RWPE2 (cell line): ENCODE measurements around the gene HTR1D.

Experiments
- ATAC-seq: fragments of 200-7000 bp; cut with Tn5 transposase; 3 replicates; pipeline ENCODE4 v1.9.1; 2021; ENCODE audit warnings: low read depth
- DNase-seq: peaks from one replicate; pipeline ENCODE4 v3.0.0-alpha.2; 2020; ENCODE audit warnings: low spot score
- H3K27ac ChIP-seq: fragments of 450-650 bp; 2 replicates; pipeline ENCODE4 v1.5.1; 2017; ENCODE audit warnings: mild to moderate bottlenecking; ENCODE audit not compliant: poor library complexity, severe bottlenecking
- H3K27me3 ChIP-seq: fragments of 250-450 bp; sonication (Bioruptor Pico); 2 replicates; pipeline ENCODE4 v1.5.1; 2021; ENCODE audit warnings: mild to moderate bottlenecking, moderate library complexity; ENCODE audit not compliant: insufficient read depth, poor library complexity, severe bottlenecking
- H3K36me3 ChIP-seq: fragments of 250-450 bp; sonication (Bioruptor Pico); 2 replicates; pipeline ENCODE4 v1.5.1; 2020; ENCODE audit warnings: low read depth, mild to moderate bottlenecking, moderate library complexity
- H3K4me1 ChIP-seq: fragments of 250-450 bp; sonication (Bioruptor Pico); 2 replicates; pipeline ENCODE4 v1.5.1; 2021; ENCODE audit warnings: mild to moderate bottlenecking, moderate library complexity; ENCODE audit not compliant: insufficient read depth, poor library complexity, severe bottlenecking
- H3K4me3 ChIP-seq: fragments of 250-450 bp; sonication (Bioruptor Pico); 2 replicates; pipeline ENCODE4 v1.5.1; 2021; ENCODE audit warnings: mild to moderate bottlenecking, moderate library complexity; ENCODE audit not compliant: severe bottlenecking
- H3K9me3 ChIP-seq: fragments of 250-450 bp; sonication (Bioruptor Pico); 2 replicates; pipeline ENCODE4 v1.5.1; 2021; ENCODE audit warnings: mild to moderate bottlenecking, moderate library complexity; ENCODE audit not compliant: severe bottlenecking
- CTCF ChIP-seq: fragments of 450-650 bp; IDR thresholded peaks from one replicate; pipeline ENCODE4 v1.5.1; 2017; ENCODE audit warnings: mild to moderate bottlenecking, moderate library complexity; ENCODE audit not compliant: poor library complexity, severe bottlenecking

HTR1D gene

GRCh38 chr1:23168445-23169194 is 48.7 kb downstream of the HTR1D start, which contains the start of gene LUZP1:
Gene LUZP1, minus strand, starts transcription at chr1:23168856.
- H3K27me3 ChIP-seq, result no peaks in the 10 kb centered on the region
- H3K9me3 ChIP-seq, result no peaks in the 10 kb centered on the region
- H3K27ac ChIP-seq, result peak within 1 kb of the TSS; percentile 87
- TF ChIP-seq CTCF, result no peak
- DNase-seq (peak; percentile 86), ATAC-seq (peak; percentile 52)
- H3K4me3 ChIP-seq, result peak within 1 kb of the TSS; percentile 85
- H3K36me3 ChIP-seq, result no peaks in the 10 kb centered on the region
- H3K4me1 ChIP-seq, result peaks cover 40% of the 10 kb centered on the region

DNA sequence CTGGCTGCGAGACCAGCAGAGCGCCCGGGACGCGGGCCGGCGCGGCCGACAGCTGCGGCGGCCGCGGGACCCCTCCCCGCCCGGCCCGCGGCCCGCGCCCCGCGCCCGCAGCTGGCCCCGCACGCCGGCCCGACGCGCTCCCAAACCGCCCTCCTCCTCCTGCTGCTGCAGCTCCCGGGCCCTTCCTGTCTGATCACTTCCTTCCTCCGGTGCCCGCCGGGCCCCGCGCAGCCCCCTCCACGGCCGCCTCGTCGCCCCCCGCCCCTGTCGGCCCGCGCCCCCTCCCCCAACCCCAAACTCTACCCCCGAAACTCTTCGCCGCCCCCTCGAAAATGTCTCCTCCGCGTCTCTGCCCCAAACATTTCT is 49.2 kb downstream of the HTR1D start:
- Histone ChIP-seq H3K4me3 (peak overlapping the region; percentile 85), H3K36me3 (no peaks in the 10 kb centered on the region), H3K27ac (peak overlapping the region; percentile 87), H3K4me1 (peaks cover 44% of the 10 kb centered on the region), H3K27me3 (no peaks in the 10 kb centered on the region), H3K9me3 (no peaks in the 10 kb centered on the region)
- TF ChIP-seq CTCF, result no peak
- DNase-seq (no peak), ATAC-seq (peak; percentile 32; the same call in 1 of the 3 replicates)

GRCh38 chr1:23167353-23168078 is 49.8 kb downstream of the HTR1D start:
- Histone ChIP-seq H3K27ac (peak overlapping the region; percentile 87), H3K9me3 (no peaks in the 10 kb centered on the region), H3K4me1 (peaks cover 44% of the 10 kb centered on the region), H3K36me3 (no peaks in the 10 kb centered on the region), H3K4me3 (peak overlapping the region; percentile 85), H3K27me3 (no peaks in the 10 kb centered on the region)
- ATAC-seq (peak; percentile 55), DNase-seq (peak; percentile 69)
- no peak for TF ChIP-seq CTCF

- ATAC-seq (no peak), DNase-seq (no peak)
- H3K4me1 ChIP-seq, result peaks cover 44% of the 10 kb centered on the region
- H3K27me3 ChIP-seq, result no peaks in the 10 kb centered on the region
- H3K36me3 ChIP-seq, result no peaks in the 10 kb centered on the region
- H3K4me3 ChIP-seq, result peak overlapping the region; percentile 85
- TF ChIP-seq CTCF, result no peak
- no peaks in the 10 kb centered on the region for H3K9me3 ChIP-seq
- H3K27ac ChIP-seq, result peak overlapping the region; percentile 87
Observed at GRCh38 chr1:23166854-23167253, 50.4 kb downstream of the HTR1D start.
